Nasal cavity respiratory epithelium epithelial cell of viscerocranial mucosa (primary cell): ENCODE results near the gene GAREM1. TPM values are rescaled to one million over a fixed set of nuclear protein-coding genes. Genes with fewer than 3 reads are reported as not detected.

Source experiments
- total RNA-seq: library from RNA; depleted of rRNA; stranded (reverse); fragments of >200 nt; gene quantifications from 2 replicates; pipeline ENCODE4 v1.2.3, GENCODE V29; 2014

The GAREM1 gene
- total RNA-seq: 9.2 and 17.1 TPM in 2 replicates

GRCh38 chr18:32470714-32471633 lies at the start of gene GAREM1:
Gene GAREM1 (minus strand): TSS chr18:32470882. CDS start chr18:32470428, 454 bp downstream.

